ENCODE results near the gene PYGM.

Gene PYGM

DNA sequence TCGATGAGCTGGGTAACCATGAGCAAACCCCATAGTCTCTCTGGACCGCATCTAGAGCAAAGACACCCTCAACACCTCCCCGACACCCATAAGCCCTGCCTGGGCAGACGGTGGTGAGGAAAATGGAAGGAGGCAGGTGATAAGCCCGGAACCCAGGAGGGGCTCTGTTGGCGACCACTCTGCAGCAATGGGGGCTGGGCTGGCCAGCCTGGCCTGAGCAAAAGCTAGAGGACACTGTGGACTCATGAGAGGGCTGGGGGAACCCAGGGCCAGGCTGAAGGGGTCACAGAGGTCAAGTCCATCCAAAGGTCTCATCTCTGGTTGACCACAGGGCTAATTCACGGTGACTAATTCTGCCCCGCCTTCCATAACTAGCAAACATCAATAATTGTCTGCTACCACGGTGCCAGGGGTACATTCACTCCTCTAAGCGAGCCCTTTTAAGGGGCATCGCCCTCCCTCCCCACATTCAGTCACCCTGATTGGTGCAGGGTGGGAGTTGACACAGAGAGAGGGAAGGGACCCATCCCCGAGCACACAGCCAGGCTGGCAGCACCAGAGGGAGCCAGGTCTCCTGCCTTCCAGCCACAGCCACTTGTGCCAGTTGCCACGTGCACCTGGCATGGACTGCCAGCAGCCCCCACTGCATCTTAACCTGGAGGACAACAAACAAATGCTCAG lies 4.0 kb downstream of the PYGM start:
- Histone ChIP-seq H3K4me3 (replicated peaks; ENCODE audit: insufficient read depth, low read length) (no peak overlapping the region), H3K27ac (replicated peaks) (no peak overlapping the region), H3K27me3 (ENCODE audit: insufficient read depth, poor library complexity, severe bottlenecking) (no peaks in the 10 kb centered on the region)
- DNase-seq (ENCODE audit: low read depth in 1 of 2, low spot score in 1 of 2) = no peak
- TF ChIP-seq POLR2AphosphoS5 (IDR thresholded peaks at IDR 0.05; ENCODE audit: low read depth) (no peak), REST (IDR thresholded peaks at IDR 0.05; ENCODE audit: insufficient replicate concordance, low read depth) (no peak), SPI1 (IDR thresholded peaks at IDR 0.05; ENCODE audit: borderline replicate concordance, low read depth) (no peak), GABPA (IDR thresholded peaks at IDR 0.05; ENCODE audit: low read depth) (no peak)
- TF ChIP-seq, protein P1, sequence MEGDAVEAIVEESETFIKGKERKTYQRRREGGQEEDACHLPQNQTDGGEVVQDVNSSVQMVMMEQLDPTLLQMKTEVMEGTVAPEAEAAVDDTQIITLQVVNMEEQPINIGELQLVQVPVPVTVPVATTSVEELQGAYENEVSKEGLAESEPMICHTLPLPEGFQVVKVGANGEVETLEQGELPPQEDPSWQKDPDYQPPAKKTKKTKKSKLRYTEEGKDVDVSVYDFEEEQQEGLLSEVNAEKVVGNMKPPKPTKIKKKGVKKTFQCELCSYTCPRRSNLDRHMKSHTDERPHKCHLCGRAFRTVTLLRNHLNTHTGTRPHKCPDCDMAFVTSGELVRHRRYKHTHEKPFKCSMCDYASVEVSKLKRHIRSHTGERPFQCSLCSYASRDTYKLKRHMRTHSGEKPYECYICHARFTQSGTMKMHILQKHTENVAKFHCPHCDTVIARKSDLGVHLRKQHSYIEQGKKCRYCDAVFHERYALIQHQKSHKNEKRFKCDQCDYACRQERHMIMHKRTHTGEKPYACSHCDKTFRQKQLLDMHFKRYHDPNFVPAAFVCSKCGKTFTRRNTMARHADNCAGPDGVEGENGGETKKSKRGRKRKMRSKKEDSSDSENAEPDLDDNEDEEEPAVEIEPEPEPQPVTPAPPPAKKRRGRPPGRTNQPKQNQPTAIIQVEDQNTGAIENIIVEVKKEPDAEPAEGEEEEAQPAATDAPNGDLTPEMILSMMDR (IDR thresholded peaks at IDR 0.05; ENCODE audit: insufficient read depth, low read length) = no peak

GRCh38 chr11:64754919-64755662 lies 4.7 kb downstream of the PYGM start:
- TF ChIP-seq SPI1 (IDR thresholded peaks at IDR 0.05; ENCODE audit: borderline replicate concordance, low read depth) (no peak), GABPA (IDR thresholded peaks at IDR 0.05; ENCODE audit: low read depth) (no peak), POLR2AphosphoS5 (IDR thresholded peaks at IDR 0.05; ENCODE audit: low read depth) (no peak)
- Histone ChIP-seq H3K27ac (replicated peaks) (no peak overlapping the region), H3K4me3 (replicated peaks; ENCODE audit: insufficient read depth, low read length) (no peak overlapping the region), H3K27me3 (ENCODE audit: insufficient read depth, poor library complexity, severe bottlenecking) (no peaks in the 10 kb centered on the region)
- no peak for DNase-seq (ENCODE audit: low read depth in 1 of 2, low spot score in 1 of 2)

GRCh38 chr11:64754124-64754918 lies 5.5 kb downstream of the PYGM start:
- H3K27me3 ChIP-seq (ENCODE audit: insufficient read depth, poor library complexity, severe bottlenecking) = no peaks in the 10 kb centered on the region
- H3K27ac ChIP-seq (replicated peaks) = no peak overlapping the region
- DNase-seq (ENCODE audit: low read depth in 1 of 2, low spot score in 1 of 2) = no peak
- no peak overlapping the region for H3K4me3 ChIP-seq (replicated peaks; ENCODE audit: insufficient read depth, low read length)
- TF ChIP-seq REST (IDR thresholded peaks at IDR 0.05; ENCODE audit: insufficient replicate concordance, low read depth) (no peak), SPI1 (IDR thresholded peaks at IDR 0.05; ENCODE audit: borderline replicate concordance, low read depth) (no peak), POLR2AphosphoS5 (IDR thresholded peaks at IDR 0.05; ENCODE audit: low read depth) (no peak), GABPA (IDR thresholded peaks at IDR 0.05; ENCODE audit: low read depth) (no peak)
- TF ChIP-seq, protein P1 (IDR thresholded peaks at IDR 0.05; ENCODE audit: insufficient read depth, low read length) = no peak

Measured in HL-60 (cell line).